Measurements from ENCODE around the gene OXCT1.
"Not testable (repeated sequence)": the region's sequence is repeated elsewhere in the genome, so short reads cannot be mapped to it uniquely, and the experiment has no call there.

Gene OXCT1

GRCh38 chr5:41770799-41771198 lies 99.4 kb downstream of the OXCT1 start:
- DNase-seq = no peak

- DNase-seq = no peak
Measured at GRCh38 chr5:41768692-41769091, 101.5 kb downstream of the OXCT1 start.

GRCh38 chr5:41764650-41765049 lies 105.6 kb downstream of the OXCT1 start:
- DNase-seq = no peak

- DNase-seq = no peak
Measured at GRCh38 chr5:41763574-41763973, 106.7 kb downstream of the OXCT1 start.

GRCh38 chr5:41763081-41763480 lies 107.1 kb downstream of the OXCT1 start:
- DNase-seq = no peak

GRCh38 chr5:41762426-41762825 lies 107.8 kb downstream of the OXCT1 start:
- DNase-seq = no peak

GRCh38 chr5:41761663-41762062 lies 108.6 kb downstream of the OXCT1 start:
- DNase-seq = no peak

- DNase-seq = no peak
Measured at GRCh38 chr5:41755705-41756104, 114.5 kb downstream of the OXCT1 start.

- DNase-seq = no peak
Measured at GRCh38 chr5:41754857-41755256, 115.4 kb downstream of the OXCT1 start.

GRCh38 chr5:41751867-41752266 lies 118.4 kb downstream of the OXCT1 start:
- DNase-seq = no peak

GRCh38 chr5:41748631-41749030 lies 121.6 kb downstream of the OXCT1 start:
- DNase-seq = peak; percentile 53

- no peak for DNase-seq
Measured at GRCh38 chr5:41747708-41748107, 122.5 kb downstream of the OXCT1 start.

GRCh38 chr5:41747301-41747700 lies 122.9 kb downstream of the OXCT1 start:
- DNase-seq = no peak

GRCh38 chr5:41742608-41743007 lies 127.6 kb downstream of the OXCT1 start:
- not testable (repeated sequence) for DNase-seq

GRCh38 chr5:41738710-41739354 lies 131.4 kb downstream of the OXCT1 start:
- DNase-seq = no peak

- no peak for DNase-seq
Measured at GRCh38 chr5:41736641-41737040, 133.6 kb downstream of the OXCT1 start.

- no peak for DNase-seq
Measured at GRCh38 chr5:41735213-41735612, 135.0 kb downstream of the OXCT1 start.

GRCh38 chr5:41729381-41729780 lies 140.8 kb downstream of the OXCT1 start:
- not testable (repeated sequence) for DNase-seq

GRCh38 chr5:41728281-41728680 lies 141.9 kb downstream of the OXCT1 start:
- DNase-seq = no peak

- DNase-seq = no peak
Measured at GRCh38 chr5:41722359-41722950, 147.8 kb downstream of the OXCT1 start.

- DNase-seq = no peak
Measured at GRCh38 chr5:41721516-41721915, 148.7 kb downstream of the OXCT1 start.

GRCh38 chr5:41716382-41716781 lies 153.8 kb downstream of the OXCT1 start:
- DNase-seq = no peak

GRCh38 chr5:41714446-41714845 lies 155.8 kb downstream of the OXCT1 start:
- DNase-seq = not testable (repeated sequence)

- no peak for DNase-seq
Measured at GRCh38 chr5:41708604-41708940, 161.7 kb downstream of the OXCT1 start.
